ENCODE data around the gene AKAIN1.

AKAIN1 gene

DNA sequence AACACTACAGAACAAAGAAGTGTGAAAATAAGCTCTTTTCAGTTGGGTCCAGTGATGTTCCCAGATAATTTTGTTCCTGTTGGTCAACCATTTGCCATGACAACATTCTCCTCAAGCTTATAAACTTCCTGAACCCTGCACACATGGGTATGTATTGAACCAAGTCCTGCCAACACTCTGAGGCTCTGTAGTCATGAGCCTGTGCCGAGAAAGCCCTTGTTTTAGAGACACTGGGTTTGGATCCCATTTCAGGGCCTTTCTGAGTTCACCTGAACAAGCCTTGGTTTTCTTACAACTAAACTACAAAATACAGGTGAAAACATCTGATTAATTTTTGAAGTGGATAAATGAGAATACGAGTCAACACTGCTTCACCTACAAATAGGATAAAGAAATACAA is 38.5 kb downstream of the AKAIN1 start:
- DNase-seq: no peak

DNA sequence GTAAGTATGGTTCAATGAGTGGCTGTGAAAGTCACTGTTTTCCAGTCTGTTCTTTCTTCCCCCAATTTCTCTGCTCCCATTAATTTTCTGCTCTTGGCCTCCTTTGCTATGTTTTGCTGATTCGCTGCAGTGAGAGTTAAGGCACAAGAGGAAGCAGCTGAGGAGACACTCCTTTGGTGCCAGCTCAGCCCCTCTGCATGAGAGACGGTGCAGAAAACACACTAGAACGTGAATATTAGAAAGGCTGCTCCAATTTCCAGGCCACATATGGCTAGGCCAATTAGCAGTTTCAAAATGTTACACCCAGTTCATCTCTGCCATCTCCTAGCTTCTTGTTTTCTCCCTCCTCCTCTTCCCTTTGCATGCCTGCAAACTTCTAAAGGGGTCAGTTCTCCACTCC is 38.9 kb downstream of the AKAIN1 start:
- no peak for DNase-seq

DNA sequence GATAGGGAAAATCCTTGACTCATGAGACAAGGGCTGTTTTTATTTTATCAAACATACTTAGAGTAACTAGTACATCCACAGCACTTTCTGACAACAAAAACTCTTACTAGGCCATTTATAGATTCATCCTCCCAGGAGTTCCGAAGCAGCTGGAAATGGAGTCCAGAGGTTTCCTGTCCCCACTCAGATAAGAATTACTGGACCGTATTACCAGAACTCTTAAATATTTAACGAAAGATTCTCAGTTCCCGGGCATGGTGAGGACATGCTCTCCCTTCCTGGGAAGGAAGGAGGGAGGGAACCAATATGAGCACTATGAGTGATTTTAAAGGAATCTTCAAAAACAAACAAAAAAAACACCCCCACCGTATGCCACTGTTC is 41.2 kb downstream of the AKAIN1 start:
- DNase-seq: no peak

DNA sequence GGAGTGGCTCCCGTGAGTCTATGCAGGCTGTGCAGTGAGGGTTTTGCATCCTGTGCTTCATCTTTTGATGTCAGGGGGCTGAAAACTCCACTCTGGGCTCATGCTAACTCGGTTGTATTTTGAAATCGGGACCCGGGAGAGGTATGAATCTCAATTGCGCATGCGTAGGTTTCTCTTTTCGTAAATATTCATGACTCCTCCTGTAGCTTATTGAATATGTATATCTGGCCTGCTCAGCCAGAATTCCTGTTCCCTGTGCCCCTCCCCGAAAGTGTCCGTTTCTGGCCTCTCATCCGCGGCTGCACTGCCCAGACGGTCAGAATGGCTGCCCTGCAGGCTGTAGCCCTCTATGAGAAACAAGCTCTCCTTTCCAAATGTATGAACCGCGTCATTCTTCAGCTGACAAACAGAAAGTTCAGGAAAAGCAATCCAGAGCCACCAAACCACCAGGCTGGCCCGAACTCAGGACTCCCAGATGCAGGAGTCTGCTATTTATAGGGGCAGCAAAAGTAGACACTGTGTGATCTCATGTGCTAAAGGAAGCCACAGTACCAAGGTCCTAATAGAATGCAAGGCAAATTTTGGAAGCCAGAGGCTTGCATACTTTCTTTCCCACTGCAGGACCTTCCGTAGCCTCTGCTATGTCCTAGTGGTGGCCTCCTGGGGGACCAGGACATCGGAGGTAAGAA is 41.7 kb downstream of the AKAIN1 start:
- DNase-seq: no peak

DNA sequence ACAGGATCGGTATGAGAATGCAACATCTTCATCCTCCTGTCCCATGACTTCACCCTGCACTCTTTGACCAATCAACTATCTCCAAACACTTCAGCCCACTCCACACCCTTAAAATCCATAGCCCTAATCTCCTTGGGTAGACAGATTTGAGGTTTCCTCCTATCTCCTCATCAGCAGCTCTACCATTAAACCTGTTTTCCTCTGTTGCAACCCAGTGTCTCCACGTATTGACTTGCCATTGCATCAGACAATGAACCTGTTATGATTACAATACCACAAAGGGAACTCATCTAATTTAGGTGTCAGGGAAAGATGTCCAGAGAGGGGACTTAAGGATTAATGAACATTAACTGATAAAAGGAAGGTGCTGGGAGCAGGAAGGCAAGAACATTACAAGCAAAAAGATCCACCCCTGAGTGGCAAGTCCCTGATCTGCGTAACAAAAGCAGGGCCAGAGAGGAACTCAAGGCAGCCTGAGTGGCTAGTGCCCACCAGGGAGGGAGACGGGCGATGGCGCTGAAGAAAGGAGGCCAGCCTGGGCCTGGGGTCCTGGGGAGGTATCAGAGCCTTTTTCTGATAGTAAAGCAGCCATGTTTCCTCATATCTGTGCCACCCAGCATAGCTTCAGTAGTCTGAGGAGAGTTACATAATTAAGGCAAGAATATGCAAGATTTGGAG is 44.6 kb downstream of the AKAIN1 start:
- DNase-seq: no peak

DNA sequence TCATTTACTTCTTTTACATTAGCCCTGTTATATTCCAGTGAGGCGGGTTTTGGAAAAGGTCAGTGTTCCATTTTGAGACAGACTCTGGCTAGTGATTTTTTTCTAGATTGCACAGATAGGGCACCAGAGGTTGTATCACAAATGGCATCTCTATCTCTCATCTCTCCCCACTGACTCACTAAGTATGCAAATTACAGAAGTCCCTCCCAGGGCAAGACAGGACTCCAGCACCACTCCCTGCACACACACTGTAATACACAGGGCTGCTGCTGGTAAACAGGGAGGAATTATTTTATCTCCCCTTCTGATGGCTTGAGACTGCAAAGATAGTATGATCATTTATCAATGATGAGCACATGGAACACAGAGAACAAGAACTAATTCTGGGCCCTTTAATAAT is 46.2 kb downstream of the AKAIN1 start:
- no peak for DNase-seq

DNA sequence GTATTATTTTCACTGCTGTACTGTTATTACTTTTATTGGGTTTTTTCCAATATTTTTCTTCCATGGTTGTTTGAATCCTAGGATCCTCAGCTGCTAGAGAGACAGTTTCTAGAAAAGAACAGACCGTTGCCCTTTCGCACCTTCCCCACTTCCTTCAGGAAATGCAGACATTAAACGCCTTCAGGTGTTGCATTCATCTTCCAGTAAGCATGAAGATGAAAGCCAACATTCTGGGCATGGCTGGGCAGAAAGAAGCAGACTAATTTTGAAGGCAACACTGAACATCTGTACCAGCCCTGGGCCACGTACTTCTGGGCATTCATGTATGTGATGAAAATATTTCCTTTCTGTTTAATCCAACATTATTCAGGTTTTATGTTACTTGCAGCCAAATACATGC is 51.0 kb downstream of the AKAIN1 start:
- DNase-seq: no peak

DNA sequence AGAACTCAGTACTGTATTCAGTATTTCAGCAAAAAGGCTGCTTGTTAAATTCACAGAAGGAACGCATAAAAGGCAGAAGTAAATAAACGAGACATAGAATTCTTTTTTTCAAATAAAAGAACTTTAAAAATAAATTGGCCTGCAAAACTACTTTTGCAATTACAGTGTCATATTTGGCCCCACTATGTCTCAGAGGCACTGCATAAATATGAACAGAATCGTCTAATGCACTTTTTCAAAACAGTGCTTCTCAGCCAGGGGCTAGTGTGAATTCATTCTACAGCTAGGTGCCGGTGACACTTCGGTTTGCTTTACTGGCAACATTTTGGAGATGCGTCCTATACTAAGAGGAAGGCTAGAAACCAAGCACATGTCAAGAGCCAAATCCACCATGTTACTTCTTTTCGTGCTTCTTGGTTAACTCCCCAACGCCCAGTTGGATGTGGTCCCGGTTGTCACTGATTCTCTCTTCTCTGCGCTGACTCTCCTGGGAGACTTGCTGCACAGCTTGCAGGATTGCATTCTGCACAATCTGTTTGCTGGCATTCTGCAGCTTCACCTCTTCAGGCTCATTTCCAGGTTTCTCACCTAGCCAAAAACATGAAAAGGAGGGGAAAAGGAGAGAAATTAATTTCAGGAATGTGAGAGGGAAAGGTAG is 51.8 kb downstream of the AKAIN1 start:
- DNase-seq: no peak

DNA sequence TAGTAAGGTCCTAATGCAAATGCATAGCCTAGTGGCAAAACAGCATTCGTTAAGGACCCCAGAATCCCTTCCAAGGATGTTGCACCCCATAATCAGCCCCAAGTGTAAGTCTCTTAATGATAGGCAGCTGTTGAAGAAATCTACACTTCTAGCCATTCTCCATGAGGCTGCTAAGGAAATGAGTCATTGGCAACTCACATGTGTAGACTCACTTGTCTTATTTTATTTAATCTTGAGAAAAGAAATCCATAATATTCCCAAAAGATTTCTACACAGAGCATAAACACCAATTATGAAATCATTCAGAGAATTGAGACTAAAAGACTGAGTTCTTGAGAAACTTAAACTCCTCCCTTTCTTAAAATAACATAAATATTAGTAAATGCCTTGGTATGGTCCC is 52.4 kb downstream of the AKAIN1 start:
- no peak for DNase-seq

DNA sequence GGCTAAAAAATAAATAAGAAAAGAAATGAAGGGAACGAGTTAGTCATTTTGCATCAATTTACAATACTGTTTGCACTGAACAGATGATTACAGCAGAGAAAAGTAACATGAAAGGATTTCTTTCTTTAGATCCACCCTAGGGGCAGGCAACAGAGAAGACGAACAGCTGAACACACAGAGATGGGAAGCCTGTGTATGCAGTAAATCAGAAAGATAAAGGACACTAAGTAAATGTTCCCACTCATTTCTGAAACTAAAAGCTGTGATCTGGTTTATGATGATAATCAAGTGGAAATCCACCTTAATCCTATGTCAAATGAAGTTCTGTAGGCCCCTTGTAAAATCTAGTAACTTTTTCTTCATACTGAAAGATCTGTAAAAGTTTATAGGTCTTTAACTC is 54.2 kb downstream of the AKAIN1 start:
- no peak for DNase-seq

DNA sequence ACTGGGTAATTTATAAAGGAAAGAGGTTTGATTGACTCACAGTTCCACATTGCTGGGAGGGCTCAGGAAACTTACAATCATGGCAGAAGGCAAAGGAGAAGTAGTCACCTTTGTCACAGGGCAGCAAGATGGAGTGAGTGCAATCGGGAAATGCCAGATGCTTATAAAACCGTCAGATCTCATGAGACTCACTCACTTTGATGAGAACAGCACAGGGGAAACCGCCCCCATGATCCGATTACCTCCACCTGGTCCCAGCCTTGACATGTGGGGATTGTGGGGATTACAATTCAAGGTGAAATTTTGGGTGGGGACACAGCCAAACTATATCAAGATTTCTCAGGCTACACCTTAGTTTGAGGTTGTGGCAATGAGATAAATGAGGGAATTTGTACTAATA is 54.9 kb downstream of the AKAIN1 start:
- DNase-seq: no peak

DNA sequence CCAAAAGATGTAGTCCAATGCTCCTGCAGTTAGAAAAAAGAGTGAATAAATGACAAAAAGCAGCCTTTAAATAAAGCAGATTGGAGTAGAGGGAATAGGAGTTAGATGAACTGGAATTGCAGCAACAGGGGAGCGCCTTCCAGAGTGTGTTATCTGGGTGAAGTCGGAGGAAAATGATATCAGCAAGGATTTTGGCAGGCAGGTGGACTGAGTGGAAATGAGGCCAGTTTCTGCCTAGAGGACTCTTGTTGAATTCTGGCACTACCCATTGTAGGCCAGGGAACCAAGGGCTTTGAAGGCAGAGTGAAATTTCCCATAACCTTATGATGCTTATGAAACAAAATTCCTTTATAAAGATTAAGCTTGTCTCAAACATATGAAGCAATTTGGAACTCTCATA is 59.8 kb downstream of the AKAIN1 start:
- no peak for DNase-seq

DNA sequence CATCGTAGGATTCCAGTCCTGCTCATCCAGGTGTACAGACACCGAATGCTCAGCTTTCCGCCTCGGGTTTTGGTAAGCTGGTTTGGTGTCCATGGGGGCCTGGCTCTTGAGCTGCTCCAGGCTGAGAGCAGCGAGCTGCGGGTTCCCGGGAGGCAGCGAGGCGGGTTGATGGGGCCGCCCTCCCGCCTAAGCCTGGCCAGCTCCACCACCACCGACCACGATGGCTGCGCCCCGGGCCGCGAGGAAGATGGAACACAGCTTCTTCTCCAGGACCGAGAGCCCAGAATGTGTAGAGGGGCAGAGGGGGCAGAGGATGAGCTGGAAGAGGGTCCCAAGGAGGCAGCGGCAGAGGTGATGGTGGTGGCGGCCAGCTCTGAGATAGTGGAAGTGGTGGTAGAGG is 64.1 kb downstream of the AKAIN1 start:
- DNase-seq: no peak

DNA sequence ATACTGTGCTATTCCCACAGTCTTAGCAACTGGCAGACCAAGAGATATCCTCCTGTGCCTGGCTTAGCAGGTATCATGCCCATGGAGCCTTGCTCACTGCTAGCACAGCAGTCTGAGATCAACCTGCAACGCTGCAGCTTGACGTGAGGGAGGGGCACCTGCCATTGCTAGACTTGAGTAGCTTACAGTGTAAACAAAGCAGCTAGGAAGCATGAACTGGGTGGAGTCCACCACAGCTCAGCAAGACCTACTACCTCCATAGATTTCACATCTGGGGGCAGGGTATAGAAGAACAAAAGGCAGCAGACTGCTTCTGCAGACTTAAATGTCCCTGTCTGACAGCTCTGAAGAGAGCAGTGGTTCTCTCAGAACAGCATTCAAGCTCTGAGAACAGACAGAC is 74.8 kb downstream of the AKAIN1 start:
- no peak for DNase-seq

DNA sequence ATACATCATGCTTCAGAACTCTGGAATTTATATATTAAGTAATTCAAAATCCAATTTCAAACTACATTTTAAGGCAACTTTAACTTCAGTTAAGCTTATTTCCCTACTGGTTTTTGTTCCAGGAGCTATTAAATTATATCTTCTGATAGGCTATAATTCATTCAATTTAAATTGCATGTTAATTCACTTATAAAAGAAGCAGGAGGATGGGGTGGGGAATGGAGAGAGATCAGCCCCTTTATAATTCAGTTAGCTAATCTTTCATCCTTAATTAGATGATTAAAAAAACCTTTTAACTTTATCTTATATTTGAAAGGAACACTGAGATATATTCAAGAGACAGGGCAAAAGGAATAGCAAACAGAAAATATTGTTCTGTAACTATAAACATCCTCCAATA is 86.8 kb downstream of the AKAIN1 start:
- no peak for DNase-seq

DNA sequence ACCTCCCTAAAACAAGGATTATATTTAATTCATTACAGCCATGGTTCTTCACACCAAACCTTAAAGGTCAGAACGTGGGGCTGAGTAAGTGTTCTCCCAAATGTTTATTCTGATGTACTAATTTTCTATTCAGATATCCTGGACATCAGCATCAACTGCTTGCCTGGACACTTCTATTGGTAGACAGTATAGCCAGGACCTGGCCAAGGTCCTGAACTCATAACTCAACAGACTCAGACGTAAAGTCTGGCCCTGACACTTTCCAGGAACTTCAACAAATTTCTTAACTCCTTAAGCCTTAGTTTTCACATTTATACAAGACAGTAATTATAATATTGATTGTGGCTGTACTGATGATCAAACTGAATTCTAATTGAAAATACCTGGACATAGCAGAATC is 89.1 kb downstream of the AKAIN1 start:
- DNase-seq: no peak

DNA sequence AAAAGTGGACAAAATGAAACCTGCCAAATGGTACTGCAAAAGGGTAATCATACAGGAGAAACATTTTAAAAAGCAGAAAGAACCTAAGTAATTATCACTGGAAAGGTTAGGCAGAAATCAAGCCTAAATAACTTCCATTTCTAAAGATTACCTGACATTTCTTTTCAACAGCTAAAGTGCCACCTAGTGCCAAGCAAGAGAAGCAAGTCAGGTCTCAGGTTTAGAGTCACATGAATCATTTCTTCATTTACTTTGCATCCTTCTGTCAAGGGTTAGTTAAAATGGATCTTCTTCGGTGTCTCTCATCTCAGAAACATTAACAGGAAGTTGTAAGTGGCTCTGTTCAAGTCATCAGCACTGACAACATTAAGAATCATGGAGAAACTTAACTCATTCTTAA is 90.3 kb downstream of the AKAIN1 start:
- DNase-seq: no peak

DNA sequence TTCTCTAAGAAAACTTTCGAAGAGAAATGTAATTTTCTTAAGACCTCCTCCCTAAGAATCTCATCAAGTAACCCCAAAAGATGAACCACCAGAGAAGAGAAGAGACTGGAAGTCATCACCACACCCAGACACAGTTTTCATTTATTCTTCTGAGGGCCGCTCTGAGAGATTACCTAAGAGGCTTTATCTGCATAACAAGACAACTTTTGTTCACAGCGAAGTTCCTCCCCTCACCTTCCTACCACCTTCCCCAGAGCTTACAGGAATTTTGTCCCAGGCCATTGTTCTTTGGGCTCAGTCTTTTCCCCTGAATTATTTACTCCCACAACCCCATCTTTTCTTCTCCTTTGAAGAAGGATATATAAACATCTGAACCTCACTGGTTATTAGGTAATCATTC is 92.8 kb downstream of the AKAIN1 start:
- no peak for DNase-seq

DNA sequence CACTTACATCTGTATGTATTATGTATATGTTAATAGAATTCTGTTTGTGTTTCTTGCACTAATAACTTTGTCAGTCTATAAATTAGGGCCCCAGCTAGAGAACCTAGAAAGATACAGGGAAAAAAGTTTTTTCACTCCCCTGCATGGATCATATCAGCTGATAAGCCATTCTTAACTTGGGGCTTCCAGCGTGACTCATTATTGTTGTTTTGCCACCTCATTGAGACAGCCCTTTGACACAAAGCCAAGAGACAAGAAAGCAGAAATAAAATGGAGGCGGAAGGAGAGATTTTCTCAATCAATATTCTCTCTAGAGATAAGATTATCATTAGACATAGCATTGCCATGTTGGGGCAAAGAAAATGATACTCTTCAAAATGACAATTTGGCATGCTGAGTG is 93.4 kb downstream of the AKAIN1 start:
- DNase-seq: no peak

DNA sequence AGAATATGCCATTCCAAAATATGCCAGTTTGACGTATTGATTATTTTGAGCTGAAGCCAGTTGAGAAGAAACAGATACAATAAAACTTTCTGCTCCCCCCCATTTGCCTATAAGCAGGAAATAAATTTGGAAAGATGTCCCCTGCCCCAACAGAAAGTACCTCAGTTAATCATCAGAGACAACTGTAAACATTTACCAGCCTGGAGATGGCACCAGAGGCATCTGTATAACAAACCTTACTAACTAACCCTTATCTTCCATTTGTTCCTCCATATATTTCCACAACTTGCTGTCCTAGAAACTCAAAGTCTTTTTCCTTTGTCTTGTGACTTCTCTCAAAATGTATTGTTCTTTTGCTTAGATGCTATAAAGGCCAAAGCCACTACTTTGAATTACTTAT is 93.8 kb downstream of the AKAIN1 start:
- no peak for DNase-seq

DNA sequence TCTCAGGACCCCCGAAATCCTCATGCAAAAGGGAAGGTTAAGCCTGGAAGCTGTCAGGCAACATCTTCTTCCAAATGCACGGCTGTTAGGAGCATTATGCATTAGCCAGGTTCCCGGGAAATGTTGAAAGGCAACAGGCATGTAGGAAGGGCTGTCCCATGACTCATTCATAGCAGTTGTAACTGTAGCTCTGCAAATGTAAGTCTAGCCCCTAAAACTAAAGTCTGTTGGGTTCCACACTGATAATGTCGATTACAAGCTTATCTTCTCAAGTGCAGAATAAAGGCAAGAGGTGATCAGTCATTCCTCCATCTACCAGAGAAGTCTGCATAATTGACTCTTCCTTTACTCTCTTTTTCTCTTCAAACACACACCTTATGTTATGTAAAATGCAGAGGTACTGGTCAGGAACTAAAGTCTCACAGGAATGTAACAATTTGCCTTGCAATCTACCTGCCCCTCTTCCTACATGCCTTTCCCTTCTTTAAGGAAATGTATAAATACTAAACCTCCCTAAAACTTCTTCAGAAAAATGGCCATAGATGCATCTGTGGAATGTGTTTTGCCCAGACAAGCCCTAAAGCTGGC is 99.8 kb downstream of the AKAIN1 start:
- DNase-seq: no peak

DNA sequence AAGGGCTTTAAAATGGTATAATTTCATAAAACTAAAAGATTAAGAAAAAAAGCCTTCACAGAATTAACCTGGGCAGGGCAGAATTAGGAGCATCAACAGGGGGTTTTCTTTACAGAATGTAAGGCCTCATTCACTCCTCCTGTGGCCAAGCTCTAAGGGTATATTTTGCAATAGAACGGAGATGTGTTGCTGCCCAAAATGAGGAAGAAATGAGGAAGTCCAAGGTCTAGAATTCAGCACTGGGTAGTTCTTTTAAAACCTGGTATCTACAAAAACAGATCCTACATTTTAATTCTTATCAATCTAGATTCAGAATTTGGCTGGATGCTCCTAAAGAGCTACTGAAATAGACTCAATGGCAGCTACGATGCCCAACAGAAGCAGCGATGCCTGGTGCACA is 101.8 kb downstream of the AKAIN1 start:
- no peak for DNase-seq

DNA sequence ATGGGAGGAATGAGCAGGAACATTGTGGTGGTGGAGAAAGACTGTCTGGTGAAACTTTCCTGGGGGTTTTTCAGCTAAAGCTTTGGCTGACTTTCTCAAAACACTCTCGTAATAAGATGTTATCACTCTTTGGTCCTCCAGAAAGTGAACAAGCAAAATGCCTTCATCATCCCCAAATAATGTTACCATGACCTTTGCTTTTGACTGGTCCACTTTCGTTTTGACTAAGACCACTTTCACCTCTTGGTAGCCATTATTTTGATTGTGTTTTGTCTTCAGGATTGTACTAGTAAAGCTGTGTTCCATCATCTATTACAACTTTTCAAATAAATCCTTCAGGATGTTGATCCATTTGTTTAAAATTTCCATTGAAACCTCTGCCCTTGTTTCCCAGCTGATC is 103.2 kb downstream of the AKAIN1 start:
- no peak for DNase-seq

Measured in DMS79 treated with DMSO at 0.1 percent for 48 hours (cell line).